Lower leg skin (tissue), 3 donors: ENCODE data around the gene NEO1.
"Not testable (repeated sequence)": the region's sequence is repeated elsewhere in the genome, so short reads cannot be mapped to it uniquely, and the experiment has no call there.

Experiments
- CTCF ChIP-seq, 3 donors: fragments of 450-650 bp; IDR thresholded peaks; one replicate each; pipeline ENCODE4 v1.5.1; 2016; ENCODE audit warnings: antibody characterized with exemption in 3 of 3, mild to moderate bottlenecking in 3 of 3, moderate library complexity in 2 of 3
- POLR2A ChIP-seq, 2 donors: fragments of 450-650 bp; IDR thresholded peaks; one replicate each; pipeline ENCODE4 v1.6.1; 2016 to 2017; ENCODE audit warnings: antibody characterized with exemption in 2 of 2, mild to moderate bottlenecking in 1 of 2, moderate library complexity in 1 of 2

- TF ChIP-seq CTCF, POLR2A (IDR thresholded peaks at IDR 0.05): not testable (repeated sequence)
Observed at GRCh38 chr15:73221450-73221849, 169.2 kb downstream of the NEO1 start.
